K562 (cell line): ENCODE measurements around the gene XPOT. TPM values are rescaled to one million over a fixed set of nuclear protein-coding genes. Genes with fewer than 3 reads are reported as not detected.

Source experiments
- ATAC-seq: fragments of 200-7000 bp; cut with Tn5 transposase; 3 replicates; pipeline ENCODE4 v1.9.1; 2020; ENCODE audit warnings: moderate library complexity
- BruUV-seq: library from RNA; stranded (reverse); fragments of 400-500 nt; replicated peaks from 2 replicates; lab custom pipeline; 2021; lab: Mats Ljungman, UMichigan
- CTCF ChIA-PET: fragments of 300-600 bp; formaldehyde crosslinking; extraction: SDS; loops from one replicate; lab custom pipeline; 2021; ENCODE audit warnings: low intra/inter-chr PET ratio; lab: Yijun Ruan, JAX
- POLR2A ChIA-PET: fragments of 300-600, 350-650 bp; sonication (Branson Sonifier 250); formaldehyde crosslinking; extraction: SDS; loops from one replicate; lab custom pipeline; 2021; ENCODE audit warnings: antibody characterized with exemption, inconsistent platforms; lab: Yijun Ruan, JAX
- DNase-seq, 4 experiments: peaks; one replicate each; pipeline versions ENCODE4 v3.0.0 to v3.0.0-alpha.2; 2011 to 2018; ENCODE audit warnings: low spot score in 3 of 4, mixed read lengths in 3 of 4; ENCODE audit errors: extremely low read depth in 1 of 4
- FAIRE-seq: peaks from 2 replicates; lab custom pipeline; 2011; peaks lifted over from hg19 to GRCh38; lab: Jason Lieb, UNC
- H2AFZ ChIP-seq: 2 replicates; pipeline ENCODE4 v1.6.0; 2011; ENCODE audit warnings: low read depth, low read length, control low read depth, inconsistent platforms
- H3K27ac ChIP-seq: fragments of 200-600 bp; 3 replicates; pipeline ENCODE4 v1.8.0; 2011; ENCODE audit warnings: low read depth, mild to moderate bottlenecking, control low read depth, inconsistent platforms, low read length, moderate library complexity, mixed read lengths; ENCODE audit errors: extremely low read depth
- H3K27me3 ChIP-seq, 2 experiments: fragments of 300-600 bp in 1 of 2; 2 replicates in 1 of 2; 3 replicates in 1 of 2; pipeline versions ENCODE4 v1.6.0 to v1.8.0; 2011; ENCODE audit warnings: inconsistent platforms in 2 of 2, low read length in 2 of 2, mild to moderate bottlenecking in 1 of 2, mixed read lengths in 1 of 2, moderate library complexity in 1 of 2; ENCODE audit not compliant: control insufficient read depth in 2 of 2, insufficient read depth in 2 of 2
- H3K36me3 ChIP-seq: fragments of 300-600 bp; 3 replicates; pipeline ENCODE4 v1.8.0; 2011; ENCODE audit warnings: mild to moderate bottlenecking, low read length, inconsistent platforms; ENCODE audit not compliant: control insufficient read depth, insufficient read depth
- H3K4me1 ChIP-seq, 2 experiments: fragments of 200-600 bp in 1 of 2; replicated peaks in 1 of 2; 2 replicates in 1 of 2; 3 replicates in 1 of 2; pipeline versions ENCODE4 v1.5.1 to v1.8.0; 2011; ENCODE audit warnings: inconsistent platforms in 2 of 2, low read length in 2 of 2, mild to moderate bottlenecking in 1 of 2, mixed read lengths in 1 of 2, moderate library complexity in 1 of 2; ENCODE audit not compliant: control insufficient read depth in 2 of 2, insufficient read depth in 2 of 2
- H3K4me2 ChIP-seq: 2 replicates; pipeline ENCODE4 v1.6.1; 2011; ENCODE audit warnings: low read length, control low read depth, inconsistent platforms, mixed read lengths; ENCODE audit not compliant: insufficient read depth
- H3K4me3 ChIP-seq: fragments of 200-600 bp; sonication (generic), shearing (Covaris generic); 2 replicates; pipeline ENCODE4 v1.5.1; 2016; ENCODE audit warnings: control low read depth, inconsistent platforms
- H3K79me2 ChIP-seq: fragments of 200-600 bp; 3 replicates; pipeline ENCODE4 v1.8.0; 2011; ENCODE audit warnings: low read length, inconsistent platforms; ENCODE audit not compliant: control insufficient read depth, insufficient read depth
- H3K9ac ChIP-seq, 2 experiments: 2 replicates each; pipeline versions ENCODE4 v1.6.0 to v1.6.1; 2011; ENCODE audit warnings: low read depth in 2 of 2, low read length in 2 of 2, control low read depth in 1 of 2, inconsistent platforms in 1 of 2, mild to moderate bottlenecking in 1 of 2, mixed read lengths in 1 of 2; ENCODE audit not compliant: insufficient read depth in 1 of 2
- H3K9me1 ChIP-seq: one replicate; pipeline ENCODE4 v1.6.0; 2011; ENCODE audit warnings: inconsistent platforms, mild to moderate bottlenecking, low read length, moderate library complexity; ENCODE audit not compliant: control insufficient read depth, insufficient read depth
- H3K9me3 ChIP-seq: replicated peaks from 2 replicates; pipeline ENCODE4 v1.5.1; 2011; ENCODE audit warnings: low read depth, low read length, inconsistent platforms; ENCODE audit not compliant: control insufficient read depth, insufficient read depth
- H4K20me1 ChIP-seq: replicated peaks from 2 replicates; pipeline ENCODE4 v1.6.1; 2011; ENCODE audit warnings: low read length, inconsistent platforms, mixed read lengths; ENCODE audit not compliant: control insufficient read depth, insufficient read depth
- CHAMP1 ChIP-seq: fragments of 450-650 bp; IDR thresholded peaks from 2 replicates; pipeline ENCODE4 v1.6.1; 2016; ENCODE audit warnings: mild to moderate bottlenecking
- EGR1 ChIP-seq: fragments of 450-650 bp; conservative IDR thresholded peaks from 2 replicates; pipeline ENCODE4 v1.6.1; 2017; ENCODE audit warnings: mild to moderate bottlenecking
- EZH2 ChIP-seq: IDR thresholded peaks from 2 replicates; pipeline ENCODE4 v1.6.1; 2012; ENCODE audit warnings: low read depth, mild to moderate bottlenecking, inconsistent platforms, low read length, borderline replicate concordance
- HOMEZ ChIP-seq: fragments of 250-450 bp; sonication (Bioruptor Pico); IDR thresholded peaks from 2 replicates; pipeline ENCODE4 v1.4.0; 2020; ENCODE audit warnings: mild to moderate bottlenecking, moderate library complexity
- KLF16 ChIP-seq: IDR thresholded peaks from 2 replicates; pipeline ENCODE4 v1.6.1; 2016; ENCODE audit warnings: antibody characterized with exemption
- SIN3B ChIP-seq: fragments of 450-650 bp; IDR thresholded peaks from 2 replicates; pipeline ENCODE4 v1.6.1; 2017; ENCODE audit warnings: low read depth, mild to moderate bottlenecking, moderate library complexity
- SMAD2 ChIP-seq: fragments of 150-350 bp; IDR thresholded peaks from 2 replicates; pipeline ENCODE4 v1.6.1; 2014; ENCODE audit warnings: low read depth, mild to moderate bottlenecking, low read length
- SMAD4 ChIP-seq: fragments of 250-450 bp; sonication (Bioruptor Pico); conservative IDR thresholded peaks from 2 replicates; pipeline ENCODE4 v1.8.0; 2021; ENCODE audit warnings: inconsistent platforms, mild to moderate bottlenecking, moderate library complexity
- SRSF7 ChIP-seq: fragments of 200-400 bp; formaldehyde crosslinking; optimal IDR thresholded peaks from 2 replicates; pipeline ENCODE3; 2017; ENCODE audit warnings: mild to moderate bottlenecking, low read depth, low read length
- UBTF ChIP-seq, 2 experiments: IDR thresholded peaks; 2 replicates each; pipeline ENCODE4 v1.6.1; 2012; ENCODE audit warnings: improper control_type of control experiment in 2 of 2, low read depth in 2 of 2, low read length in 2 of 2, borderline replicate concordance in 1 of 2
- VEZF1 ChIP-seq: fragments of 200-800 bp; sonication (Bioruptor generic); IDR thresholded peaks from 2 replicates; pipeline ENCODE4 v1.6.1; 2017; ENCODE audit warnings: missing genetic modification characterization, missing compliant biosample characterization
- ZKSCAN3 ChIP-seq: fragments of 250-450 bp; sonication (Bioruptor Pico); IDR thresholded peaks from 2 replicates; pipeline ENCODE4 v1.4.0; 2020
- ZNF212 ChIP-seq: fragments of 450-650 bp; formaldehyde crosslinking; IDR thresholded peaks from 2 replicates; pipeline ENCODE4 v1.4.0; 2020; ENCODE audit warnings: mild to moderate bottlenecking
- WGBS: fragments of 100-300 bp; shearing (Covaris generic); methylation state at CpG from one replicate; pipeline ENCODE4 v1.1.6; 2016; ENCODE audit warnings: low coverage, mixed read lengths; ENCODE audit not compliant: insufficient coverage; ENCODE audit errors: missing lambda C conversion rate; 5-methylcytosine and 5-hydroxymethylcytosine counted together
- in situ Hi-C: fragments of 300-500 bp; cut with MboI; formaldehyde crosslinking; loops from 4 replicates; pipeline ENCODE4 v1.15.0; 2018; ENCODE audit warnings: inconsistent platforms, mixed read lengths
- intact Hi-C: fragments of 100-400 bp; cut with micrococcal nuclease; formaldehyde crosslinking; loops from 2 replicates; pipeline ENCODE4 v1.14.2; 2022
- polyA plus RNA-seq, 8 experiments: library from polyadenylated mRNA; depleted of rRNA in 4 of 8; stranded (reverse) in 5 of 8; unstranded in 3 of 8; fragments of >200 nt; fragmentation: Nextera tagmentation in 2 of 8; fragmentation: Illumina TruSeq in 1 of 8; extraction: Ambion mirVana in 2 of 8; extraction: Trizol in 1 of 8; gene quantifications; 2 replicates each; pipeline versions ENCODE4 v1.2.1 to v1.2.3, GENCODE V29; 2011 to 2014; ENCODE audit warnings: inconsistent platforms in 1 of 8, missing spikeins in 1 of 8
- total RNA-seq, 7 experiments: library from RNA; depleted of rRNA in 6 of 7; stranded (reverse); fragments of >200 nt in 6 of 7; fragmentation: Illumina TruSeq in 2 of 7; extraction: Trizol in 2 of 7; gene quantifications; 2 replicates each; pipeline versions ENCODE4 v1.2.1 to v1.2.3, GENCODE V29; 2011 to 2021; ENCODE audit warnings: low replicate concordance in 1 of 7

XPOT gene
- total and polyA plus RNA-seq, 9 of the 15 experiments (the other 6 are each of a cell fraction or from before 2014, with no cell fraction given): 26.2 to 192 (median 102) TPM

GRCh38 chr12:64427988-64428387 is 23.8 kb downstream of the XPOT start (continued):
- no peak for TF ChIP-seq CHAMP1
- no peak for TF ChIP-seq KLF16
- TF ChIP-seq, all 486 proteins: peak for 0

GRCh38 chr12:64428956-64429355 is 24.8 kb downstream of the XPOT start:
- H3K36me3 ChIP-seq: peaks cover 96% of the 10 kb centered on the region
- no peak; the same call in 2 of the 3 replicates for ATAC-seq
- 90% methylated on average over 4 of the region's 4 CpGs for WGBS
- H3K9me1 ChIP-seq: no peaks in the 10 kb centered on the region
- ChIA-PET CTCF (no interaction called here), POLR2A (interaction anchor here (1.2 kb wide), 1 partner anchor 22 kb away, joined by 4 read pairs; no protein-coding TSS in a partner anchor)
- intact Hi-C loops: no loop called here
- H3K4me1 ChIP-seq: no peaks in the 10 kb centered on the region
- no peaks in the 10 kb centered on the region for H3K27me3 ChIP-seq
- H3K9ac ChIP-seq: no peak overlapping the region
- no peak overlapping the region for H3K27ac ChIP-seq
- no peak for FAIRE-seq
- H4K20me1 ChIP-seq: no peaks in the 10 kb centered on the region
- H3K79me2 ChIP-seq: peaks cover 3% of the 10 kb centered on the region; the same call in 1 of the 3 replicates
- no peaks in the 10 kb centered on the region for H3K9me3 ChIP-seq
- no peak overlapping the region for H3K4me2 ChIP-seq
- in situ Hi-C loops: no loop called here
- no peak overlapping the region for H3K4me3 ChIP-seq
- no TSS peak for BruUV-seq
- H2AFZ ChIP-seq: no peak overlapping the region
- DNase-seq: no peak
- TF ChIP-seq HOMEZ (CRISPR knock-in tag) (no peak), UBTF (IDR thresholded peaks at IDR 0.05; ENCODE audit: borderline replicate concordance in 1 of 2, low read depth in 2 of 2, low read length in 2 of 2) (no peak), SIN3B (no peak), EZH2 (no peak), ZNF212 (CRISPR knock-in tag) (no peak), ZKSCAN3 (CRISPR knock-in tag) (no peak), SMAD2 (no peak), EGR1 (no peak), SRSF7 (no peak), SMAD4 (no peak), VEZF1 (CRISPR knock-in tag) (no peak)
